GM19452 (cell line): ENCODE measurements around the gene SNX18.

ENCODE experiments used
- ATAC-seq: cut with Tn5 transposase; IDR thresholded peaks from one replicate; pipeline ENCODE4 v1.9.1; 2021; ENCODE audit not compliant: unreplicated experiment

The SNX18 gene

DNA sequence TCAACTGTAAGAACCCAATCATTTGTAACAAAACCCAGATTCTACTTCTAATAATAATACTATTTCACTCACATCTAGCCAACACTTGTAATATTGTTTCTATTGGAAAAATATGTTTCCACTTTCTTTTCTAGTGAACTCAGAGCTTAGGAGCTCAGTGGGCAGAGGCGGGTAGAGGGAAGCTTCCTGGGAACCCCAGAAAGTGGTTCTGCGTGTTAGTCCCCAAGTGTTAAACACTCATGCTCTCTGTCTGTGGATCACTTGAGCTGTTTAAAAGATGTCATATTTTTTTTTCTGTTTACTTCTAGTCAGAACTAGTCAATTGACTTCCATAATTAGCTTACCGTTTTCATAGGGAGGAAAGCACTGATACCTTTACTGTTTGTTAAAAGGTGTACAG lies 20.6 kb downstream of the SNX18 start:
- ATAC-seq, result no peak

GRCh38 chr5:54539001-54539400 lies 21.4 kb downstream of the SNX18 start:
- no peak for ATAC-seq

DNA sequence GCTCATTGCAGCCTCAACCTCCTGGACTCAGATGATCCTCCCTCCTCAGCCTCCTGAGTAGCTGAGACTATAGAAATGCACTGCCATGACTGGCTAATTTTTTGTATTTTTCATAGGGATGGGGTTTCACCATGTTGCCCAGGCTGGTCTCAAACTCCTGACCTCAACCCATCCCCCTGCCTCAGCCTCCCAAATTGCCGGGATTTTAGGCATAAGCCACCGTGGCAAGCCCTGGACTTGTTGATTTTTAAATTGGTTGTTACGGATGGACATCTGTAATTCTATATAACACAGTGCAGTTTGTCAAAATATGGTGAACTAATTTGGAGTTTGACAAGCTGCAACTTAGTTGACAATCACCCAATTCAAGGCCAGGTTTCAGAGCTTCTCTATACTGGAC lies 22.7 kb downstream of the SNX18 start:
- ATAC-seq, result no peak

- ATAC-seq, result no peak
These were observed 24.5 kb downstream of the SNX18 start for GRCh38 chr5:54541823-54542783.

- no peak for ATAC-seq
These were observed 26.5 kb downstream of the SNX18 start for GRCh38 chr5:54544044-54544443.

GRCh38 chr5:54545796-54546195 lies 28.2 kb downstream of the SNX18 start:
- ATAC-seq, result no peak

DNA sequence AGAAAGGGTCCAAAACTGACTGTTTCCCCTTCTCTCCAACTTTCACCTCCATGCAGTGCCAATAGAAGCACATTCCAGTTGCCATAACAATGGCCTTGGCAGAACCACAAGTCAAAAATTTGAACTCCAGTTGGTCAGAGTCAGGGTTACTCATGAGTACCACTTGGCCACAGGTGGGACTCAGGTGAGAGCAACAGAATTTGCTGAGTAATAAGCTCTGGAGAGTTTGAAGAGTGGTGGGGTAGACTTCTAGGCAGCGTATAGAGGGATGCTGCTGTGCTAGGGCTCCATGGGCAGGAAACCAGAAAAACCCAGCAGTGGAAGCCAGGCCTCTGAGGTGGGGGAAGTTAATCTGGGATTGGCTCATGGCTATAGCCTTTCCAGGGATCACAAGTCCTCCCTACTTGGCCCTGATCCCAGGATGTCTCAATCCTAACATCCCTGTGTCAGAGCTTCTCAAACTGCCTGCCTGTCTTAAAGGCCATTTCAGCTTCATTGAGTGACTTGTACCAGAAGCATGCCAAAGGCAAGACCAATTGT lies 30.2 kb downstream of the SNX18 start:
- ATAC-seq, result no peak

- no peak for ATAC-seq
These were observed 31.0 kb downstream of the SNX18 start for GRCh38 chr5:54548565-54548964.

GRCh38 chr5:54551292-54551691 lies 33.7 kb downstream of the SNX18 start:
- no peak for ATAC-seq

GRCh38 chr5:54551926-54552325 lies 34.4 kb downstream of the SNX18 start:
- no peak for ATAC-seq

DNA sequence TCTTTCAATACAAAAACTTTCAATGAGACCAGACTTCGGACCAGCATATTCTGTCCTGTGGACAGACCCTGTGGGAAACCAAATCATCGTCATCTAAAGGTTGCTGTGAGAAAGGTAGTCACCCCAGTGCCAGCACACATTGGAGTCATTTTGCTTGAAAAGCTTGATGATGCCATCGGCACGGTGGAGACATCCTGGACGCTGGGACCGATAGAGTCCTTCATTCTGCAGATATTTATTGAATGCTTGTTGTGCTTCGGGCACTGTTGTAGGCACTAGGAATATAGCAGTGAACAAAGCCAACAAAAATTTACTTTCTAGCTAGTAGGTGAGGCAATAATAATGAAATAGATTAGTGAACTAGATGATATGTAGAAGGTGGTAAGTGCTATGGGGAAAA lies 34.9 kb downstream of the SNX18 start:
- no peak for ATAC-seq

DNA sequence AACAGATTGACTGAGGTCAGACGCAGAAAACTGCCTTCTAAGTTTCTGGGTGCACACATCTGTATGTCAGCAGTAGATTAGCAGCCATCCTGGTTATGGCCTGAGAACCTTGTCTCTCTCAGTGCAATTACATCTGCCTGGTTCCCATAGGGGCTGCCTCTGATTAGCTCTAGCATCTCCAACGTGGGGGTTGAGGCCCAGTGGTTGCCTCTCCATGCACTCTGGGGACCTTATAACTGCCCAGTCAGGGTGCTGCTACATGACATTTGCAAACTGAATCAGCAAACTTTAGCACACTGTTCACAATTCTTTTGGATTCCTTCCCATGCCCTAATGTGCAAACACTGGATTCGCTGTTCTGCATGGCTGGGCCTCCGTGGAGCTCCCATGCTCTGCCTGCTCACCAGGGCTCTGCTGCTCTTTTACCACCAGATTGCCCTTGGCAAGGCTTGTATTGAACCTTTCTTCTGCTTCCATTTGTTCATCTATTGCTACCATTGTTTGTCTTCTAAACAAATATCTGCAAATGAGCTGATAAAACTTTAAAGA lies 36.2 kb downstream of the SNX18 start:
- no peak for ATAC-seq

GRCh38 chr5:54556141-54556540 lies 38.6 kb downstream of the SNX18 start:
- ATAC-seq, result no peak

GRCh38 chr5:54558362-54558761 lies 40.8 kb downstream of the SNX18 start:
- ATAC-seq, result no peak

- ATAC-seq, result no peak
These were observed 44.1 kb downstream of the SNX18 start for GRCh38 chr5:54561651-54562050.

DNA sequence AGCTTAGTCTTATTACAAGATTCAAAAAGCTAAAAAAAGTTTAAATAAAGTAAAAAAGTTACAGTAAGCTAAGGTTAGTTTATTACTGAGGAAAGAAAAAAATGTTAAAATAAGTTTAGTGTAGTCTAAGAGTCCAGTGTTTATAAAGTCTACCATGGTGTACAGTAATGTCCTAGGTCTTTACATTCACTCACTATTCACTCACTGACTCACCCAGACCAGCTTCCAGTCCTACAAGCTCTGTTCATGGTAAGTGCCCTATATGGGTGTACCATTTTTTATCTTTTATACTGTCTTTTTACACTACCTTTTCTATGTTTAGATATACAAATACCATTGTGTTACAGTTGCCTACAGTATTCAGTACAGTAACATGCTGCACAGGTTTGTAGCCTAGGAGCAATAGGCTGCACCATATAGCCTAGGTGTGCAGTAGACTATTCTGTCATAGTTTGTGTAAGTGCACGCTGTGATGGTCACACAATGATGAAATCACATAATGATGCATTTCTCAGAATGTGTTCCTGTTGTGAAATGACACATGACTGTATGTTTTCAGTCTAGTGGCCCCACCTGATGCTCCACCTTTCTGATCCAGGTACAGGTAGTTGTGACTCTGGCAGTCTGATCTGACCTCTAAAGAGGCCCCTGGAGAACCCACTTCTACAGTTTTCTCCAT lies 45.7 kb downstream of the SNX18 start:
- ATAC-seq, result no peak

DNA sequence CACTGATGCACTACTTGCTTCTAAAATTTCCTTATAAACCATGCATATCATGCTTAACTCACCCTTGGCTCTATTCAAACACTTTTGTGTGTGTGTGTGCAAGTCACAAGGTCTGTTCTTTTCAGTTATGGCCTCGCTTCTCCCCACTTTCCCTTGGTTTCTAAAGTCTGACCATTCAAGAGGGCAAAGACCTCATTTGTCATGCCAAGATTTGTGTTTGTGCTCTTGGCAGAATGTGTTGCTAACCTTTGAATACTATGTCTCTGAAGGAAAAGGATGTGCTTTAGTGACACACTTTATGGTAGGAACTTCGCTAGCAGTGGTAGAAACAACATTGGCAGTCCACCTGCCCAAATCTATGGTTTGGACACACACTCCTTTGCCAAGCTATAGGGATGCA lies 50.4 kb downstream of the SNX18 start:
- ATAC-seq, result no peak

DNA sequence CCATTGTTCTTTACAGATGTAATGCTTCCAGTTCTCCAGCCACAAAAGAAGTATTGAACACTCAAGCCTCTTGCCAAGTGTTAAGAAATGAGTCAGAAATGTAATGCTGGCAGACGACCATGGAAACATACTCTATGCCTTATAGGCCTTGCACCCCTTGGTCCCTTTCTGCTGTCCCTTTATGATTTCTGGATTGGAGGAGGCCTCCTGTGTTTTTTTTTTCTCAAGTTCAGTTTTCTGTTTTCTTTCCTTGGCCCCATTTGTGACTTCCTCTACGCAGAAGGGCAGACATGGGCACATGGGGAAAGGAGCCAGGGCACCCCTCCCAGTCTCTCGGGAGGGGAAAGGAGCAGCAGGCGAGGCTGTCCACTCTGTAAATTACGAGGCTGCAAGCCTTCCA lies 53.4 kb downstream of the SNX18 start:
- ATAC-seq, result no peak

DNA sequence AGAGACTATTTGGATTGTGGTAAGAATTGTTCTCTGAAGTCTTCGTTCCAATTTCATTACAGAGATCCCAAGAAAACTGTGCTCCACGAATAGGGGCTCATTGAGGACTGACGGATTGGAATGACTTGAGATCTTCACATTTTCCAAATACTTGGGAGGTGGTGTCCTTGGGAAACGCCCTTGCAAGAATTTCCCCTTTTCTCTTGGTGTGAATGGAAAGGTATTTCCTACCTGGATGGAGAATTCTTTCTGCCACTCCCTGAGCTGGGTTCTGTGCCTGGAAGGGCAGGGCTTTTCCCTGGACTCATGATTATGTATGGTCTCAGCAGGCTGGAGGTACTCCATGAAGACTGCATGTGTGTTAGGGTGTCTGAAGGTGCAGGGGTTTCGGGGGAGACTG lies 53.9 kb downstream of the SNX18 start:
- no peak for ATAC-seq

- no peak for ATAC-seq
These were observed 56.4 kb downstream of the SNX18 start for GRCh38 chr5:54573812-54574489.

DNA sequence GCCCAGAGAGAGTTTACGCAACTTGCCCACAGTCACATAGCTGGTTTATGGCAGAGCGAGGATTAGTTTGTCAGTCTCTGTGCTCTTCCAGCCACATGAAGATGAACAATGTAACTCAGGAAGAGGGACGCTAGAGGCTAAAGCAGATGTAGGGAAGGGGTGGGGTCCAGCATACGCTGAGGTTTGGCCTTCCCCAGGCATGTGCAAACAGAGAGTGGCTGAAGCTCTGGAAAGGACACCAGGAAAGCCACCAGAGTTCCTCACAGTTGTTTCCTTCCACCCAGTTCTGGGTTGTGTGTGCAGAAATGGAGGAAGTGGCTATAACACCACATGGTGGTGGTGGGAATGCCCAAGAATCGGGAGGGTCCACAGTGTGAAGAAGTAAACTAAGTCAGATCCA lies 60.0 kb downstream of the SNX18 start:
- no peak for ATAC-seq
